H1 (cell line): ENCODE results near the gene DTD1. TPM values are rescaled to one million over a fixed set of nuclear protein-coding genes. Genes with fewer than 3 reads are reported as not detected.

Experiments
- CTCF ChIA-PET: fragments of 300-600 bp; sonication (Branson Sonifier 250); formaldehyde crosslinking; loops from one replicate; lab custom pipeline; 2021; ENCODE audit not compliant: partially characterized antibody; lab: Charles Lee
- POLR2A ChIA-PET: fragments of 300-600 bp; sonication (Branson Sonifier 250); formaldehyde crosslinking; loops from one replicate; lab custom pipeline; 2021; ENCODE audit warnings: inconsistent platforms; ENCODE audit not compliant: partially characterized antibody; lab: Charles Lee
- DNase-seq, 2 experiments: peaks; one replicate each; pipeline versions ENCODE4 v3.0.0 to v3.0.0-alpha.2; 2010 to 2022; ENCODE audit warnings: low spot score in 2 of 2, low read depth in 1 of 2, mixed read lengths in 1 of 2
- FAIRE-seq: peaks from 2 replicates; lab custom pipeline; 2011; peaks lifted over from hg19 to GRCh38; lab: Jason Lieb, UNC
- H2AFZ ChIP-seq: 2 replicates; pipeline ENCODE4 v1.8.1; 2012; ENCODE audit warnings: low read length, inconsistent platforms
- H2AK5ac ChIP-seq: 2 replicates; pipeline ENCODE4 v1.6.1; 2013; ENCODE audit warnings: low read depth, low read length
- H2BK120ac ChIP-seq: replicated peaks from 2 replicates; pipeline ENCODE3; 2013; ENCODE audit warnings: low read depth, low read length, inconsistent platforms
- H2BK12ac ChIP-seq: 2 replicates; pipeline ENCODE4 v1.6.1; 2013; ENCODE audit warnings: low read depth, low read length
- H2BK15ac ChIP-seq: 2 replicates; pipeline ENCODE4 v1.6.1; 2013; ENCODE audit warnings: low read length
- H2BK20ac ChIP-seq: 2 replicates; pipeline ENCODE4 v1.6.1; 2013; ENCODE audit warnings: low read length
- H2BK5ac ChIP-seq: 2 replicates; pipeline ENCODE4 v1.6.1; 2013; ENCODE audit warnings: low read depth, low read length
- H3K14ac ChIP-seq: 2 replicates; pipeline ENCODE4 v1.6.1; 2013; ENCODE audit warnings: inconsistent platforms; ENCODE audit not compliant: insufficient read length
- H3K18ac ChIP-seq: 2 replicates; pipeline ENCODE4 v1.6.1; 2013; ENCODE audit warnings: low read length; ENCODE audit errors: extremely low read depth
- H3K23ac ChIP-seq: 2 replicates; pipeline ENCODE4 v1.6.1; 2013; ENCODE audit warnings: inconsistent platforms; ENCODE audit not compliant: insufficient read length
- H3K23me2 ChIP-seq: 2 replicates; pipeline ENCODE4 v1.6.1; 2013; ENCODE audit warnings: low read depth, low read length
- H3K27ac ChIP-seq: 2 replicates; pipeline ENCODE4 v1.6.1; 2011; ENCODE audit warnings: low read depth, low read length, inconsistent platforms
- H3K27me3 ChIP-seq, 4 experiments: replicated peaks in 1 of 4; 1 replicate in 1 of 4; 2 replicates in 3 of 4; pipeline versions ENCODE4 v1.6.1 to v1.8.1; 2011 to 2013; ENCODE audit warnings: low read length in 3 of 4, mild to moderate bottlenecking in 3 of 4, inconsistent platforms in 2 of 4, mixed read lengths in 2 of 4, moderate library complexity in 1 of 4; ENCODE audit not compliant: control insufficient read depth in 3 of 4, insufficient read depth in 3 of 4; ENCODE audit errors: extremely low read depth in 1 of 4
- H3K36me3 ChIP-seq, 4 experiments: 2 replicates each; pipeline versions ENCODE4 v1.6.1 to v1.8.1; 2011 to 2013; ENCODE audit warnings: mild to moderate bottlenecking in 4 of 4, low read length in 3 of 4, moderate library complexity in 2 of 4, control low read depth in 1 of 4, inconsistent platforms in 1 of 4; ENCODE audit not compliant: insufficient read depth in 4 of 4, control insufficient read depth in 2 of 4
- H3K4ac ChIP-seq: replicated peaks from 2 replicates; pipeline ENCODE3; 2013; ENCODE audit warnings: low read length, low read depth, mixed read lengths, inconsistent platforms; ENCODE audit not compliant: insufficient read length
- H3K4me1 ChIP-seq, 4 experiments: replicated peaks in 1 of 4; 1 replicate in 1 of 4; 2 replicates in 3 of 4; pipeline versions ENCODE4 v1.6.1 to v1.8.1; 2011 to 2013; ENCODE audit warnings: low read length in 3 of 4, inconsistent platforms in 2 of 4, mixed read lengths in 1 of 4; ENCODE audit not compliant: insufficient read depth in 4 of 4, control insufficient read depth in 3 of 4
- H3K4me2 ChIP-seq, 2 experiments: 2 replicates each; pipeline versions ENCODE4 v1.6.1 to v1.8.1; 2011 to 2013; ENCODE audit warnings: low read depth in 2 of 2, low read length in 2 of 2, control low read depth in 1 of 2, inconsistent platforms in 1 of 2, mild to moderate bottlenecking in 1 of 2; ENCODE audit not compliant: insufficient read depth in 1 of 2
- H3K4me3 ChIP-seq, 4 experiments: fragments of 200-600, 300-600 bp in 1 of 4; sonication (generic), shearing (Covaris generic), sonication (Bioruptor Twin) in 1 of 4; 2 replicates each; pipeline versions ENCODE4 v1.5.1 to v1.8.1; 2011 to 2016; ENCODE audit warnings: low read length in 4 of 4, low read depth in 3 of 4, control low read depth in 2 of 4, inconsistent platforms in 2 of 4, mild to moderate bottlenecking in 2 of 4, mixed read lengths in 1 of 4, moderate library complexity in 1 of 4; ENCODE audit not compliant: insufficient read depth in 2 of 4; ENCODE audit errors: extremely low read depth in 1 of 4
- H3K56ac ChIP-seq: replicated peaks from 2 replicates; pipeline ENCODE3; 2013; ENCODE audit warnings: low read depth, mild to moderate bottlenecking, mixed read lengths, low read length, inconsistent platforms; ENCODE audit not compliant: insufficient read length
- H3K79me1 ChIP-seq: 2 replicates; pipeline ENCODE4 v1.6.1; 2013; ENCODE audit warnings: low read depth, low read length, control low read depth
- H3K79me2 ChIP-seq, 2 experiments: 2 replicates each; pipeline versions ENCODE4 v1.6.1 to v1.8.1; 2012 to 2013; ENCODE audit warnings: low read length in 2 of 2, mild to moderate bottlenecking in 2 of 2, inconsistent platforms in 1 of 2; ENCODE audit not compliant: insufficient read depth in 2 of 2, control insufficient read depth in 1 of 2
- H3K9ac ChIP-seq, 4 experiments: replicated peaks in 1 of 4; 1 replicate in 1 of 4; 2 replicates in 3 of 4; pipeline versions ENCODE4 v1.6.1 to v1.8.1; 2011 to 2013; ENCODE audit warnings: low read depth in 3 of 4, low read length in 3 of 4, control low read depth in 2 of 4, mild to moderate bottlenecking in 2 of 4, moderate library complexity in 2 of 4, inconsistent platforms in 1 of 4; ENCODE audit errors: extremely low read depth in 1 of 4
- H3K9me3 ChIP-seq, 2 experiments: 2 replicates each; pipeline versions ENCODE4 v1.6.1 to v1.8.1; 2012 to 2013; ENCODE audit warnings: mild to moderate bottlenecking in 2 of 2, moderate library complexity in 2 of 2, control low read depth in 1 of 2, inconsistent platforms in 1 of 2, low read depth in 1 of 2, low read length in 1 of 2, mixed read lengths in 1 of 2; ENCODE audit not compliant: insufficient read depth in 2 of 2
- H4K20me1 ChIP-seq, 2 experiments: replicated peaks in 1 of 2; 2 replicates each; pipeline versions ENCODE3 to v1.8.1; 2011 to 2013; ENCODE audit warnings: inconsistent platforms in 2 of 2, low read length in 2 of 2, mild to moderate bottlenecking in 1 of 2; ENCODE audit not compliant: insufficient read depth in 2 of 2, control insufficient read depth in 1 of 2
- H4K5ac ChIP-seq: 2 replicates; pipeline ENCODE4 v1.6.1; 2013; ENCODE audit warnings: low read length, low read depth, mixed read lengths, inconsistent platforms; ENCODE audit not compliant: insufficient read length
- H4K8ac ChIP-seq: 2 replicates; pipeline ENCODE4 v1.8.0; 2013; ENCODE audit warnings: mild to moderate bottlenecking, moderate library complexity, low read length, inconsistent platforms; ENCODE audit not compliant: insufficient read depth; ENCODE audit errors: extremely low read depth
- H4K91ac ChIP-seq: replicated peaks from 2 replicates; pipeline ENCODE3; 2013; ENCODE audit warnings: low read length, mixed read lengths, inconsistent platforms; ENCODE audit not compliant: insufficient read length
- SIRT6 ChIP-seq: IDR thresholded peaks from one replicate; pipeline ENCODE4 v1.7.1; 2012; ENCODE audit warnings: low read length, inconsistent platforms
- SRF ChIP-seq: IDR thresholded peaks from 2 replicates; pipeline ENCODE4 v1.6.1; 2011; ENCODE audit warnings: mild to moderate bottlenecking, low read depth, low read length, moderate library complexity
- WGBS, 2 experiments: shearing (Covaris generic) in 1 of 2; methylation state at CpG; one replicate each; pipeline versions ENCODE4 v1.1.6 to v1.1.7; 2013 to 2015; ENCODE audit warnings: low lambda C conversion rate in 2 of 2, mixed read lengths in 2 of 2, inconsistent platforms in 1 of 2, low coverage in 1 of 2, missing lambda C conversion rate in 1 of 2; ENCODE audit not compliant: insufficient replicate concordance in 2 of 2, insufficient coverage in 1 of 2, insufficient read length in 1 of 2; ENCODE audit errors: extremely low coverage in 1 of 2, missing lambda C conversion rate in 1 of 2; 5-methylcytosine and 5-hydroxymethylcytosine counted together
- polyA plus RNA-seq, 7 experiments: library from polyadenylated mRNA; depleted of rRNA in 3 of 7; stranded (reverse) in 5 of 7; unstranded in 2 of 7; fragments of >200 nt in 5 of 7; fragments of 200-250 nt in 2 of 7; gene quantifications; 1 replicate in 5 of 7; 2 replicates in 1 of 7; 4 replicates in 1 of 7; pipeline versions ENCODE4 v1.2.1 to v1.2.3, GENCODE V29; 2011 to 2013; ENCODE audit warnings: missing spikeins in 2 of 7, mixed read lengths in 2 of 7
- total RNA-seq: library from RNA; stranded (reverse); fragmentation: NEBNext Ultra II Directional; extraction: Animal tissue kit (Norgen Biotek cat#: 25700); gene quantifications from 2 replicates; pipeline ENCODE4 v1.2.1, GENCODE V29; 2021

Gene DTD1
- total and polyA plus RNA-seq, 2 of the 8 experiments (the other 6 are each of a cell fraction or from before 2014, with no cell fraction given), result 49.7 to 66.6 TPM

GRCh38 chr20:18738888-18739287 lies 151.0 kb downstream of the DTD1 start:
- Histone ChIP-seq H3K56ac (no peak overlapping the region), H2BK5ac (no peak overlapping the region), H3K18ac (no peak overlapping the region), H3K27ac (no peak overlapping the region), H3K9me3 (no peaks in the 10 kb centered on the region), H4K91ac (no peak overlapping the region), H4K20me1 (no peaks in the 10 kb centered on the region), H2AFZ (no peak overlapping the region), H2BK120ac (no peak overlapping the region), H2BK12ac (no peak overlapping the region), H4K5ac (no peak overlapping the region), H3K36me3 (no peaks in the 10 kb centered on the region), H3K4me2 (no peak overlapping the region), H3K4me3 (no peak overlapping the region), H3K79me2 (no peaks in the 10 kb centered on the region), H3K23ac (no peak overlapping the region), H3K27me3 (no peaks in the 10 kb centered on the region), H2BK20ac (no peak overlapping the region), H3K9ac (no peak overlapping the region), H3K23me2 (no peaks in the 10 kb centered on the region), H2BK15ac (no peak overlapping the region), H3K4ac (no peak overlapping the region), H3K4me1 (peaks cover 0 to 5% (median 2%) of the 10 kb centered on the region in 4 experiments; a peak in 2 of 7 replicates), H3K14ac (no peak overlapping the region), H3K79me1 (peaks cover 6% of the 10 kb centered on the region; the same call in 1 of the 2 replicates), H4K8ac (no peak overlapping the region), H2AK5ac (no peak overlapping the region)
- ChIA-PET POLR2A (no interaction called here), CTCF (interaction anchor here (0.7 to 1.3 kb wide), 2 partner anchors 19 to 28 kb away, joined by 3 read pairs; no protein-coding TSS in a partner anchor)
- TF ChIP-seq SIRT6 (no peak), SRF (no peak)
- DNase-seq (no peak), FAIRE-seq (no peak)
- 93% methylated on average over 2 of the region's 2 CpGs; no CpG with 5 or more reads in 1 of the 2 experiments for WGBS, 2 experiments
